Right lobe of liver (tissue), 6 donors: ENCODE data around the gene NDUFA5. TPM values are rescaled to one million over a fixed set of nuclear protein-coding genes. Genes with fewer than 3 reads are reported as not detected.

Experiments
- ATAC-seq, 4 donors: fragments of 200-7000 bp; cut with Tn5 transposase; one replicate each; pipeline ENCODE4 v1.9.1; 2020; ENCODE audit warnings: mild to moderate bottlenecking in 4 of 4, moderate library complexity in 4 of 4
- DNase-seq, 3 donors: peaks; one replicate each; pipeline ENCODE4 v3.0.0-alpha.2; 2020
- H3K27ac ChIP-seq, 3 donors: fragments of 200-600 bp; one replicate each; pipeline ENCODE4 v1.8.0; 2022
- H3K27me3 ChIP-seq, 2 donors: fragments of 200-600 bp; one replicate each; pipeline ENCODE4 v1.8.0; 2022
- H3K36me3 ChIP-seq, 4 donors: fragments of 200-600 bp; sonication (generic) in 1 of 4; one replicate each; pipeline versions ENCODE4 v1.5.1 to v1.8.0; 2017 to 2022; ENCODE audit warnings: control low read depth in 1 of 4
- H3K4me1 ChIP-seq, 4 donors: fragments of 200-600 bp; sonication (generic) in 1 of 4; one replicate each; pipeline versions ENCODE4 v1.5.1 to v1.8.0; 2017 to 2022; ENCODE audit warnings: control low read depth in 1 of 4
- H3K4me3 ChIP-seq, 3 donors: fragments of 200-600 bp; one replicate each; pipeline ENCODE4 v1.8.0; 2022
- H3K9me3 ChIP-seq, 4 donors: fragments of 200-600 bp; sonication (generic) in 1 of 4; one replicate each; pipeline versions ENCODE4 v1.5.1 to v1.8.0; 2017 to 2022; ENCODE audit warnings: control low read depth in 1 of 4
- CTCF ChIP-seq, 4 donors: fragments of 200-600 bp in 3 of 4; fragments of 450-650 bp in 1 of 4; IDR thresholded peaks; one replicate each; pipeline versions ENCODE4 v1.5.1 to v1.8.0; 2016 to 2022; ENCODE audit warnings: antibody characterized with exemption in 4 of 4, mild to moderate bottlenecking in 2 of 4
- POLR2A ChIP-seq: fragments of 450-650 bp; IDR thresholded peaks from one replicate; pipeline ENCODE4 v1.6.1; 2017; ENCODE audit warnings: antibody characterized with exemption, mild to moderate bottlenecking
- WGBS: methylation state at CpG from one replicate; pipeline ENCODE4 v1.1.6; 2018; ENCODE audit warnings: low coverage, low lambda C conversion rate; ENCODE audit not compliant: insufficient coverage; ENCODE audit errors: missing lambda C conversion rate; 5-methylcytosine and 5-hydroxymethylcytosine counted together
- intact Hi-C, 2 donors: fragments of 100-400 bp; cut with DNase I; formaldehyde crosslinking; loops; one replicate each; pipeline versions ENCODE4 v1.11.2 to v1.14.1; 2022
- total RNA-seq, 6 experiments: library from RNA; depleted of rRNA in 2 of 6; stranded (reverse); fragments of >200 nt in 2 of 6; fragmentation: NEBNext Ultra II Directional in 3 of 6; extraction: Animal tissue kit (Norgen Biotek cat#: 25700) in 3 of 6; gene quantifications; one replicate each; pipeline versions ENCODE4 v1.1.0 to v1.2.4, GENCODE V29; 2016 to 2023
- donor health status: DM: no; HTN: yes; CAD: no.
- donor health status: DM: no; HTN: no; CAD: no.
- donor health status: DM: no; HTN: no; CAD: no.
- donor health status: DM: no; HTN: yes; CAD: no.
- donor health status: DM: no; HTN: yes; CAD: no.

The NDUFA5 gene
- total RNA-seq, 6 experiments from 2014 or later, result 23.4 to 50.4 (median 44.0) TPM

- intact Hi-C loops, result no loop called here
- Histone ChIP-seq H3K27ac (no peak overlapping the region), H3K4me1 (no peaks in the 10 kb centered on the region), H3K9me3 (no peaks in the 10 kb centered on the region), H3K27me3 (no peaks in the 10 kb centered on the region), H3K36me3 (no peaks in the 10 kb centered on the region), H3K4me3 (no peak overlapping the region)
- no peak for ATAC-seq
- no peak for TF ChIP-seq POLR2A
- DNase-seq, result no peak
- 61% methylated on average over 2 of the region's 2 CpGs for WGBS
Observed at GRCh38 chr7:123573896-123574467, 16.4 kb upstream of the NDUFA5 start.

GRCh38 chr7:123573341-123573740 is 15.7 kb upstream of the NDUFA5 start:
- ATAC-seq, result no peak
- H3K4me1 ChIP-seq, result no peaks in the 10 kb centered on the region
- intact Hi-C loops, result no loop called here
- TF ChIP-seq POLR2A (no peak), CTCF (IDR thresholded peaks at IDR 0.05) (no peak)
- no peaks in the 10 kb centered on the region for H3K9me3 ChIP-seq
- H3K27ac ChIP-seq, result no peak overlapping the region
- H3K27me3 ChIP-seq, result no peaks in the 10 kb centered on the region
- 62% methylated on average over 3 of the region's 3 CpGs for WGBS
- no peak for DNase-seq
- H3K4me3 ChIP-seq, result no peak overlapping the region
- H3K36me3 ChIP-seq, result no peaks in the 10 kb centered on the region

GRCh38 chr7:123571684-123572083 is 14.1 kb upstream of the NDUFA5 start:
- Histone ChIP-seq H3K36me3 (no peaks in the 10 kb centered on the region), H3K27me3 (no peaks in the 10 kb centered on the region), H3K9me3 (no peaks in the 10 kb centered on the region), H3K4me3 (no peak overlapping the region), H3K27ac (no peak overlapping the region), H3K4me1 (no peaks in the 10 kb centered on the region)
- 60% methylated on average over 1 of the region's 1 CpG for WGBS
- intact Hi-C loops, result no loop called here
- TF ChIP-seq CTCF (IDR thresholded peaks at IDR 0.05) (no peak), POLR2A (no peak)
- no peak for ATAC-seq
- DNase-seq, result no peak

GRCh38 chr7:123571187-123571586 is 13.6 kb upstream of the NDUFA5 start:
- Histone ChIP-seq H3K4me1 (no peaks in the 10 kb centered on the region), H3K36me3 (no peaks in the 10 kb centered on the region), H3K4me3 (no peak overlapping the region), H3K27me3 (no peaks in the 10 kb centered on the region), H3K9me3 (no peaks in the 10 kb centered on the region), H3K27ac (no peak overlapping the region)
- 20% methylated on average over 1 of the region's 1 CpG for WGBS
- no peak for TF ChIP-seq CTCF (IDR thresholded peaks at IDR 0.05)
- TF ChIP-seq POLR2A, result no peak
- intact Hi-C loops, result no loop called here
- no peak for ATAC-seq
- DNase-seq, result no peak

- Histone ChIP-seq H3K4me3 (no peak overlapping the region), H3K4me1 (no peaks in the 10 kb centered on the region), H3K36me3 (no peaks in the 10 kb centered on the region), H3K27me3 (no peaks in the 10 kb centered on the region), H3K27ac (no peak overlapping the region), H3K9me3 (no peaks in the 10 kb centered on the region)
- TF ChIP-seq CTCF (IDR thresholded peaks at IDR 0.05), result no peak
- TF ChIP-seq POLR2A, result no peak
- DNase-seq, result no peak
- ATAC-seq, result no peak
- intact Hi-C loops, result no loop called here
- WGBS, result 39% methylated on average over 3 of the region's 4 CpGs
Observed at GRCh38 chr7:123570390-123571182, 13.0 kb upstream of the NDUFA5 start.
